K562 (cell line): Measurements from ENCODE around the gene CCR6. TPM values are rescaled to one million over a fixed set of nuclear protein-coding genes. Genes with fewer than 3 reads are reported as not detected.
"Not testable (repeated sequence)": the region's sequence is repeated elsewhere in the genome, so short reads cannot be mapped to it uniquely, and the experiment has no call there.

Source experiments
- ATAC-seq: fragments of 200-7000 bp; cut with Tn5 transposase; 3 replicates; pipeline ENCODE4 v1.9.1; 2020; ENCODE audit warnings: moderate library complexity
- BruUV-seq: library from RNA; stranded (reverse); fragments of 400-500 nt; replicated peaks from 2 replicates; lab custom pipeline; 2021; lab: Mats Ljungman, UMichigan
- CTCF ChIA-PET: fragments of 300-600 bp; formaldehyde crosslinking; extraction: SDS; loops from one replicate; lab custom pipeline; 2021; ENCODE audit warnings: low intra/inter-chr PET ratio; lab: Yijun Ruan, JAX
- POLR2A ChIA-PET: fragments of 300-600, 350-650 bp; sonication (Branson Sonifier 250); formaldehyde crosslinking; extraction: SDS; loops from one replicate; lab custom pipeline; 2021; ENCODE audit warnings: antibody characterized with exemption, inconsistent platforms; lab: Yijun Ruan, JAX
- DNase-seq, 4 experiments: peaks; one replicate each; pipeline versions ENCODE4 v3.0.0 to v3.0.0-alpha.2; 2011 to 2018; ENCODE audit warnings: low spot score in 3 of 4, mixed read lengths in 3 of 4; ENCODE audit errors: extremely low read depth in 1 of 4
- FAIRE-seq: peaks from 2 replicates; lab custom pipeline; 2011; peaks lifted over from hg19 to GRCh38; lab: Jason Lieb, UNC
- H2AFZ ChIP-seq: 2 replicates; pipeline ENCODE4 v1.6.0; 2011; ENCODE audit warnings: low read depth, low read length, control low read depth, inconsistent platforms
- H3K27ac ChIP-seq: fragments of 200-600 bp; 3 replicates; pipeline ENCODE4 v1.8.0; 2011; ENCODE audit warnings: low read depth, mild to moderate bottlenecking, control low read depth, inconsistent platforms, low read length, moderate library complexity, mixed read lengths; ENCODE audit errors: extremely low read depth
- H3K27me3 ChIP-seq, 2 experiments: fragments of 300-600 bp in 1 of 2; 2 replicates in 1 of 2; 3 replicates in 1 of 2; pipeline versions ENCODE4 v1.6.0 to v1.8.0; 2011; ENCODE audit warnings: inconsistent platforms in 2 of 2, low read length in 2 of 2, mild to moderate bottlenecking in 1 of 2, mixed read lengths in 1 of 2, moderate library complexity in 1 of 2; ENCODE audit not compliant: control insufficient read depth in 2 of 2, insufficient read depth in 2 of 2
- H3K36me3 ChIP-seq: fragments of 300-600 bp; 3 replicates; pipeline ENCODE4 v1.8.0; 2011; ENCODE audit warnings: mild to moderate bottlenecking, low read length, inconsistent platforms; ENCODE audit not compliant: control insufficient read depth, insufficient read depth
- H3K4me1 ChIP-seq, 2 experiments: fragments of 200-600 bp in 1 of 2; replicated peaks in 1 of 2; 2 replicates in 1 of 2; 3 replicates in 1 of 2; pipeline versions ENCODE4 v1.5.1 to v1.8.0; 2011; ENCODE audit warnings: inconsistent platforms in 2 of 2, low read length in 2 of 2, mild to moderate bottlenecking in 1 of 2, mixed read lengths in 1 of 2, moderate library complexity in 1 of 2; ENCODE audit not compliant: control insufficient read depth in 2 of 2, insufficient read depth in 2 of 2
- H3K4me2 ChIP-seq: 2 replicates; pipeline ENCODE4 v1.6.1; 2011; ENCODE audit warnings: low read length, control low read depth, inconsistent platforms, mixed read lengths; ENCODE audit not compliant: insufficient read depth
- H3K4me3 ChIP-seq: fragments of 200-600 bp; sonication (generic), shearing (Covaris generic); 2 replicates; pipeline ENCODE4 v1.5.1; 2016; ENCODE audit warnings: control low read depth, inconsistent platforms
- H3K79me2 ChIP-seq: fragments of 200-600 bp; 3 replicates; pipeline ENCODE4 v1.8.0; 2011; ENCODE audit warnings: low read length, inconsistent platforms; ENCODE audit not compliant: control insufficient read depth, insufficient read depth
- H3K9ac ChIP-seq, 2 experiments: 2 replicates each; pipeline versions ENCODE4 v1.6.0 to v1.6.1; 2011; ENCODE audit warnings: low read depth in 2 of 2, low read length in 2 of 2, control low read depth in 1 of 2, inconsistent platforms in 1 of 2, mild to moderate bottlenecking in 1 of 2, mixed read lengths in 1 of 2; ENCODE audit not compliant: insufficient read depth in 1 of 2
- H3K9me1 ChIP-seq: one replicate; pipeline ENCODE4 v1.6.0; 2011; ENCODE audit warnings: inconsistent platforms, mild to moderate bottlenecking, low read length, moderate library complexity; ENCODE audit not compliant: control insufficient read depth, insufficient read depth
- H3K9me3 ChIP-seq: replicated peaks from 2 replicates; pipeline ENCODE4 v1.5.1; 2011; ENCODE audit warnings: low read depth, low read length, inconsistent platforms; ENCODE audit not compliant: control insufficient read depth, insufficient read depth
- H4K20me1 ChIP-seq: replicated peaks from 2 replicates; pipeline ENCODE4 v1.6.1; 2011; ENCODE audit warnings: low read length, inconsistent platforms, mixed read lengths; ENCODE audit not compliant: control insufficient read depth, insufficient read depth
- EZH2 ChIP-seq: IDR thresholded peaks from 2 replicates; pipeline ENCODE4 v1.6.1; 2012; ENCODE audit warnings: low read depth, mild to moderate bottlenecking, inconsistent platforms, low read length, borderline replicate concordance
- HNRNPUL1 ChIP-seq: fragments of 200-400 bp; formaldehyde crosslinking; IDR thresholded peaks from 2 replicates; pipeline ENCODE4 v1.6.1; 2017; ENCODE audit warnings: low read length
- MTA1 ChIP-seq: fragments of 450-650 bp; IDR thresholded peaks from 2 replicates; pipeline ENCODE4 v1.6.1; 2017; ENCODE audit warnings: borderline replicate concordance
- MTA3 ChIP-seq: fragments of 450-650 bp; formaldehyde crosslinking; IDR thresholded peaks from 2 replicates; pipeline ENCODE4 v1.6.1; 2017; ENCODE audit warnings: mild to moderate bottlenecking, borderline replicate concordance
- MXD1 ChIP-seq: fragments of 250-450 bp; sonication (Bioruptor Pico); IDR thresholded peaks from 2 replicates; pipeline ENCODE4 v1.8.0; 2021; ENCODE audit warnings: borderline replicate concordance, mild to moderate bottlenecking, moderate library complexity; ENCODE audit not compliant: poor library complexity, severe bottlenecking
- TEAD2 ChIP-seq: fragments of 450-650 bp; IDR thresholded peaks from 2 replicates; pipeline ENCODE4 v1.6.1; 2016; ENCODE audit warnings: missing genetic modification characterization, control low read depth, missing compliant biosample characterization
- YY1 ChIP-seq, 3 experiments: IDR thresholded peaks; 2 replicates each; pipeline ENCODE4 v1.6.1; 2011; ENCODE audit warnings: low read length in 2 of 3, mild to moderate bottlenecking in 2 of 3, moderate library complexity in 2 of 3, borderline replicate concordance in 1 of 3, control low read depth in 1 of 3, low read depth in 1 of 3; ENCODE audit not compliant: insufficient read depth in 3 of 3, insufficient replicate concordance in 2 of 3, control insufficient read depth in 1 of 3, insufficient read length in 1 of 3; ENCODE audit errors: extremely low read depth in 1 of 3
- ZNF217 ChIP-seq: sonication (generic); formaldehyde crosslinking; IDR thresholded peaks from 2 replicates; pipeline ENCODE4 v1.8.0; 2022; ENCODE audit warnings: mild to moderate bottlenecking, missing genetic modification reagents
- WGBS: fragments of 100-300 bp; shearing (Covaris generic); methylation state at CpG from one replicate; pipeline ENCODE4 v1.1.6; 2016; ENCODE audit warnings: low coverage, mixed read lengths; ENCODE audit not compliant: insufficient coverage; ENCODE audit errors: missing lambda C conversion rate; 5-methylcytosine and 5-hydroxymethylcytosine counted together
- in situ Hi-C: fragments of 300-500 bp; cut with MboI; formaldehyde crosslinking; loops from 4 replicates; pipeline ENCODE4 v1.15.0; 2018; ENCODE audit warnings: inconsistent platforms, mixed read lengths
- intact Hi-C: fragments of 100-400 bp; cut with micrococcal nuclease; formaldehyde crosslinking; loops from 2 replicates; pipeline ENCODE4 v1.14.2; 2022
- polyA plus RNA-seq, 8 experiments: library from polyadenylated mRNA; depleted of rRNA in 4 of 8; stranded (reverse) in 5 of 8; unstranded in 3 of 8; fragments of >200 nt; fragmentation: Nextera tagmentation in 2 of 8; fragmentation: Illumina TruSeq in 1 of 8; extraction: Ambion mirVana in 2 of 8; extraction: Trizol in 1 of 8; gene quantifications; 2 replicates each; pipeline versions ENCODE4 v1.2.1 to v1.2.3, GENCODE V29; 2011 to 2014; ENCODE audit warnings: inconsistent platforms in 1 of 8, missing spikeins in 1 of 8
- total RNA-seq, 7 experiments: library from RNA; depleted of rRNA in 6 of 7; stranded (reverse); fragments of >200 nt in 6 of 7; fragmentation: Illumina TruSeq in 2 of 7; extraction: Trizol in 2 of 7; gene quantifications; 2 replicates each; pipeline versions ENCODE4 v1.2.1 to v1.2.3, GENCODE V29; 2011 to 2021; ENCODE audit warnings: low replicate concordance in 1 of 7
- TF ChIP-seq, protein P1 (sequence below): fragments of 250-450 bp; sonication (Bioruptor Pico); IDR thresholded peaks from 2 replicates; pipeline ENCODE4 v1.9.0; 2021; ENCODE audit warnings: mild to moderate bottlenecking, inconsistent platforms

CCR6 gene
- total and polyA plus RNA-seq, 9 of the 15 experiments (the other 6 are each of a cell fraction or from before 2014, with no cell fraction given), result not detected

DNA sequence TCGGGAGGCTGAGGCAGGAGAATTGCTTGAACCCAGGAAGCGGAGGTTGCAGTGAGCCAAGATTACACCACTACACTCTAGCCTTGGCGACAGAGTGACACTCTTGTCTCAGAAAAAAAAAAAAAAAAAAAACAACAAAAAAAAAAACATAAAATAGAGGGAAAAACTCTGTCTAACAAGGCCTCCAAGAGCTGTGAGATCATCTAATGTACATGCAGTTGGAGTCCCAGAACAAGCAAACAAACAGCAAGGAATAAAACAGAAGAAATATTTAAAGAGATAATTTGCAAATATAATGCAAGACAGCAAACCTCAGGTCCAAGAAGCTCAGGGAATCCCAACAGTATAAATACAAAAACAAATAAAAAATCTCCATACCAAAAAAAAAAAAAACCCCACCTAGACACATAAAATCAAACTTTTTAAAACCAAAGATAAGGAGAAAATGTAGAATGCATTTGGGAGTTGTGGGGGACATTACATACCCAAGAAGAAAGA is 35.0 kb upstream of the CCR6 start:
- POLR2A ChIA-PET, result interaction anchor here (0.7 kb wide), 1 partner anchor 11 kb away, joined by 3 read pairs; no protein-coding TSS in a partner anchor
- no TSS peak for BruUV-seq

DNA sequence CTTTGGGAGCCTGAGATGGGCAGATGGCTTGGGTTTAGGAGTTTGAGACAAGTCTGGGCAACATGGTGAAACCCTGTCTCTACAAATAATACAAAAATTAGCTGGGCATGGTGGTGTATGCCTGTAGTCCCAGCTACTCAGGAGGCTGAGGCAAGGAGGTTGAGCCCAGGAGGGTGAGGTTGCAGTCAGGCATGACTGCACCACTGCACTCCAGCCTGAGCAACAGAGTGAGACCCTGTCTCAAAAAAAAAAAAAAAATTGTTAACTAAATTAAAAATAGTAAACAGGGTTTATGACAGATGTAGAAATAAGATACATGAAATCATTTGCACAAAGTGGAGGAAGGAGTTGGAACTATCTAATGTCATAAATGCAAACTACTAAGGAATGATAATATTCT is 34.2 kb upstream of the CCR6 start:
- H3K4me2 ChIP-seq, CTCF ChIA-PET, H3K79me2 ChIP-seq, POLR2A ChIA-PET, FAIRE-seq, in situ Hi-C loops, H3K9me3 ChIP-seq, H3K4me3 ChIP-seq, ATAC-seq, H3K36me3 ChIP-seq, H3K9ac ChIP-seq, H3K9me1 ChIP-seq, intact Hi-C loops, H3K4me1 ChIP-seq, H2AFZ ChIP-seq, H3K27ac ChIP-seq, H4K20me1 ChIP-seq, BruUV-seq, DNase-seq: not testable (repeated sequence)
- H3K27me3 ChIP-seq, result peaks cover 18 to 40% of the 10 kb centered on the region in 2 experiments; a peak in 4 of 5 replicates

More for the DNA sequence above, 35.0 kb upstream of the CCR6 start:
- no peaks in the 10 kb centered on the region for H3K4me1 ChIP-seq
- CTCF ChIA-PET, result no interaction called here
- intact Hi-C loops, result no loop called here
- DNase-seq (no peak), FAIRE-seq (no peak), ATAC-seq (no peak)
- H3K79me2 ChIP-seq, result no peaks in the 10 kb centered on the region
- no peak for TF ChIP-seq HNRNPUL1
- TF ChIP-seq YY1 (IDR thresholded peaks at IDR 0.05; ENCODE audit: borderline replicate concordance in 1 of 3, control insufficient read depth in 1 of 3, extremely low read depth in 1 of 3, insufficient read depth in 3 of 3, insufficient read length in 1 of 3, insufficient replicate concordance in 2 of 3, low read depth in 1 of 3, low read length in 2 of 3), result no peak
- TF ChIP-seq MXD1 (CRISPR knock-in tag), result no peak
- TF ChIP-seq TEAD2 (tag), result no peak
- TF ChIP-seq, protein P1, sequence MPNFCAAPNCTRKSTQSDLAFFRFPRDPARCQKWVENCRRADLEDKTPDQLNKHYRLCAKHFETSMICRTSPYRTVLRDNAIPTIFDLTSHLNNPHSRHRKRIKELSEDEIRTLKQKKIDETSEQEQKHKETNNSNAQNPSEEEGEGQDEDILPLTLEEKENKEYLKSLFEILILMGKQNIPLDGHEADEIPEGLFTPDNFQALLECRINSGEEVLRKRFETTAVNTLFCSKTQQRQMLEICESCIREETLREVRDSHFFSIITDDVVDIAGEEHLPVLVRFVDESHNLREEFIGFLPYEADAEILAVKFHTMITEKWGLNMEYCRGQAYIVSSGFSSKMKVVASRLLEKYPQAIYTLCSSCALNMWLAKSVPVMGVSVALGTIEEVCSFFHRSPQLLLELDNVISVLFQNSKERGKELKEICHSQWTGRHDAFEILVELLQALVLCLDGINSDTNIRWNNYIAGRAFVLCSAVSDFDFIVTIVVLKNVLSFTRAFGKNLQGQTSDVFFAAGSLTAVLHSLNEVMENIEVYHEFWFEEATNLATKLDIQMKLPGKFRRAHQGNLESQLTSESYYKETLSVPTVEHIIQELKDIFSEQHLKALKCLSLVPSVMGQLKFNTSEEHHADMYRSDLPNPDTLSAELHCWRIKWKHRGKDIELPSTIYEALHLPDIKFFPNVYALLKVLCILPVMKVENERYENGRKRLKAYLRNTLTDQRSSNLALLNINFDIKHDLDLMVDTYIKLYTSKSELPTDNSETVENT (CRISPR knock-in tag), result no peak
- no peak for TF ChIP-seq MTA3
- TF ChIP-seq MTA1, result no peak
- TF ChIP-seq EZH2, result no peak
- no peak for TF ChIP-seq ZNF217 (CRISPR knock-in tag)
- H3K4me3 ChIP-seq, result no peak overlapping the region
- in situ Hi-C loops, result no loop called here
- H3K9ac ChIP-seq, result no peak overlapping the region
- no peaks in the 10 kb centered on the region for H3K36me3 ChIP-seq
- H2AFZ ChIP-seq, result no peak overlapping the region
- no peak overlapping the region for H3K27ac ChIP-seq
- H3K9me1 ChIP-seq, result no peaks in the 10 kb centered on the region
- no peaks in the 10 kb centered on the region for H4K20me1 ChIP-seq
- 0% methylated on average over 2 of the region's 3 CpGs for WGBS
- H3K27me3 ChIP-seq, result peaks cover 12 to 32% of the 10 kb centered on the region in 2 experiments; a peak in 4 of 5 replicates
- H3K4me2 ChIP-seq, result no peak overlapping the region
- no peaks in the 10 kb centered on the region for H3K9me3 ChIP-seq
